Stromal cell of bone marrow (primary cell): ENCODE measurements around the gene PATJ.
"Not testable (repeated sequence)": the region's sequence is repeated elsewhere in the genome, so short reads cannot be mapped to it uniquely, and the experiment has no call there.

ENCODE experiments used
- DNase-seq: peaks from one replicate; pipeline ENCODE4 v3.0.0-alpha.2; 2012; ENCODE audit warnings: low read depth

PATJ gene

GRCh38 chr1:61950418-61950817, 208.1 kb downstream of the PATJ start:
- DNase-seq, result no peak

- DNase-seq, result no peak
Measured at GRCh38 chr1:61951731-61952580, 209.7 kb downstream of the PATJ start.

- no peak for DNase-seq
Measured at GRCh38 chr1:61952675-61953074, 210.4 kb downstream of the PATJ start.

GRCh38 chr1:61953076-61953789, 211.0 kb downstream of the PATJ start:
- no peak for DNase-seq

- DNase-seq, result no peak
Measured at GRCh38 chr1:61953790-61954150, 211.5 kb downstream of the PATJ start.

- no peak for DNase-seq
Measured at GRCh38 chr1:61955261-61955660, 213.0 kb downstream of the PATJ start.

GRCh38 chr1:61956016-61956645, 213.9 kb downstream of the PATJ start:
- no peak for DNase-seq

GRCh38 chr1:61956784-61957183, 214.5 kb downstream of the PATJ start:
- no peak for DNase-seq

GRCh38 chr1:61961009-61961408, 218.7 kb downstream of the PATJ start:
- DNase-seq, result no peak

GRCh38 chr1:61962631-61963030, 220.4 kb downstream of the PATJ start:
- no peak for DNase-seq

- not testable (repeated sequence) for DNase-seq
Measured at GRCh38 chr1:61966450-61967225, 224.4 kb downstream of the PATJ start.

GRCh38 chr1:61967750-61968149, 225.5 kb downstream of the PATJ start:
- no peak for DNase-seq

- no peak for DNase-seq
Measured at GRCh38 chr1:61968869-61969268, 226.6 kb downstream of the PATJ start.

GRCh38 chr1:61973100-61973837, 231.0 kb downstream of the PATJ start:
- no peak for DNase-seq

- no peak for DNase-seq
Measured at GRCh38 chr1:61975638-61976037, 233.4 kb downstream of the PATJ start.

GRCh38 chr1:61976566-61976965, 234.3 kb downstream of the PATJ start:
- DNase-seq, result no peak

- DNase-seq, result no peak
Measured at GRCh38 chr1:61978796-61979195, 236.5 kb downstream of the PATJ start.

GRCh38 chr1:61979729-61980128, 237.4 kb downstream of the PATJ start:
- DNase-seq, result no peak

GRCh38 chr1:61980561-61980960, 238.3 kb downstream of the PATJ start:
- no peak for DNase-seq

GRCh38 chr1:61981870-61982660, 239.8 kb downstream of the PATJ start:
- no peak for DNase-seq

GRCh38 chr1:61983236-61983635, 241.0 kb downstream of the PATJ start:
- no peak for DNase-seq
